Measurements from ENCODE around the gene MPO.
A peak's percentile ranks its signal among the peaks of the same experiment; 100 is the strongest.

Gene MPO

GRCh38 chr17:58262149-58262548, 18.6 kb downstream of the MPO start:
- DNase-seq, result no peak

- DNase-seq, result no peak
Measured at GRCh38 chr17:58254803-58255202, 25.9 kb downstream of the MPO start.

- DNase-seq, result no peak
Measured at GRCh38 chr17:58253082-58253481, 27.7 kb downstream of the MPO start.

GRCh38 chr17:58252141-58252540, 28.6 kb downstream of the MPO start:
- DNase-seq, result no peak

GRCh38 chr17:58250344-58251011, 30.3 kb downstream of the MPO start:
- no peak for DNase-seq

GRCh38 chr17:58249270-58250133, 31.2 kb downstream of the MPO start:
- DNase-seq, result peak; percentile 7

- no peak for DNase-seq
Measured at GRCh38 chr17:58248955-58249269, 31.8 kb downstream of the MPO start.

- no peak for DNase-seq
Measured at GRCh38 chr17:58247511-58248363, 33.0 kb downstream of the MPO start.

GRCh38 chr17:58246781-58247180, 34.0 kb downstream of the MPO start:
- DNase-seq, result no peak

- DNase-seq, result no peak
Measured at GRCh38 chr17:58246104-58246740, 34.5 kb downstream of the MPO start.

- no peak for DNase-seq
Measured at GRCh38 chr17:58245428-58246103, 35.2 kb downstream of the MPO start.

GRCh38 chr17:58244963-58245362, 35.8 kb downstream of the MPO start:
- DNase-seq, result no peak

GRCh38 chr17:58242171-58242784, 38.5 kb downstream of the MPO start:
- DNase-seq, result no peak

GRCh38 chr17:58239987-58240386, 40.7 kb downstream of the MPO start:
- DNase-seq, result no peak

GRCh38 chr17:58238147-58238634, 42.5 kb downstream of the MPO start, which contains the start of gene LPO:
TSS of gene LPO (plus strand) at chr17:58238584. CDS start at chr17:58242980, 4,396 bp downstream.
- DNase-seq, result no peak

- DNase-seq, result no peak
Measured at GRCh38 chr17:58236394-58236793, 44.3 kb downstream of the MPO start.

GRCh38 chr17:58235821-58236220, 44.9 kb downstream of the MPO start:
- DNase-seq, result no peak

GRCh38 chr17:58234512-58234911, 46.2 kb downstream of the MPO start:
- no peak for DNase-seq

- no peak for DNase-seq
Measured at GRCh38 chr17:58233543-58233942, 47.2 kb downstream of the MPO start.

- no peak for DNase-seq
Measured at GRCh38 chr17:58232707-58233156, 48.0 kb downstream of the MPO start.

- DNase-seq, result no peak
Measured at GRCh38 chr17:58231641-58232040, 49.1 kb downstream of the MPO start.

- DNase-seq, result no peak
Measured at GRCh38 chr17:58229881-58230280, 50.9 kb downstream of the MPO start.
